Measurements from ENCODE around the gene FAF2. TPM values are rescaled to one million over a fixed set of nuclear protein-coding genes. Genes with fewer than 3 reads are reported as not detected.

The FAF2 gene, protein sequence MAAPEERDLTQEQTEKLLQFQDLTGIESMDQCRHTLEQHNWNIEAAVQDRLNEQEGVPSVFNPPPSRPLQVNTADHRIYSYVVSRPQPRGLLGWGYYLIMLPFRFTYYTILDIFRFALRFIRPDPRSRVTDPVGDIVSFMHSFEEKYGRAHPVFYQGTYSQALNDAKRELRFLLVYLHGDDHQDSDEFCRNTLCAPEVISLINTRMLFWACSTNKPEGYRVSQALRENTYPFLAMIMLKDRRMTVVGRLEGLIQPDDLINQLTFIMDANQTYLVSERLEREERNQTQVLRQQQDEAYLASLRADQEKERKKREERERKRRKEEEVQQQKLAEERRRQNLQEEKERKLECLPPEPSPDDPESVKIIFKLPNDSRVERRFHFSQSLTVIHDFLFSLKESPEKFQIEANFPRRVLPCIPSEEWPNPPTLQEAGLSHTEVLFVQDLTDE
- total RNA-seq, result 34.8 and 40.9 TPM in 2 replicates

DNA sequence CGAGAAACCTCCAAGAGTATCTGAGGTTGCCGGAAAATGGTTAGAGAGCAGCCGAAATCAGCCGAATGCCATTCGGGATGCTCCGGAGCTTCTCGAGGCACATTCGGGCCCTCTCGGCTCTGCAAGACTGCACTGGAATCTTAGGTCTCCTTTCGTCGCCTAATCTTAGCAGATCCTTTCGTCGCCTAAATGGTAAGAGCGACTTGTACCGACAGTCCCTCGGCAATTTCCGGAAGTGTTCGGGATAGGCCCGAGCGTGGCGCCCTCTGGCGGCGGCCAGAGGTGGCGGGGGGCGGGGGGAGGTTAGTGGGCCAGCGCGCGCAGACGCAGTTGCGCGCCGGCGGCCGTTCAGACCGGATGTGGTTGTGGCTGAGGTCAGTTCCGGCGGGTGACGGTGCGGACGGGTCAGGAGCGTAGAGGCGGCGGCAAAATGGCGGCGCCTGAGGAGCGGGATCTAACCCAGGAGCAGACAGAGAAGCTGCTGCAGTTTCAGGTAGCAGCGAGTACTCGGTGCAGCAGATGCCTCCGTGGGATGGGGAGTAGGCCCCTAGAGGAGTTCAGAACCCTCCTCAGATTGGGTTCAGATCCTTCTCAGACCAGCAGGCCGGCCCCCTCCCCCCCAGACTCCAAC lies at the start of gene FAF2:
FAF2 (plus strand) TSS at position 408 of the 631 bp plus-strand sequence; CDS start at position 431, 23 bp downstream.

GRCh38 chr5:176415952-176416924 lies 31.9 kb upstream of the FAF2 start, which contains the start of gene CLTB:
CLTB (minus strand) TSS chr5:176416539; CDS start chr5:176416363, 176 bp downstream.

GRCh38 chr5:176536902-176537553 lies 88.8 kb downstream of the FAF2 start, which contains the start of gene RNF44:
RNF44 (minus strand) TSS chr5:176537402; CDS start chr5:176532472, 4,930 bp downstream.

GRCh38 chr5:176548967-176549444 lies 100.8 kb downstream of the FAF2 start, which contains the start of gene CDHR2:
CDHR2 (plus strand) TSS chr5:176549342; CDS start chr5:176565353, 16,011 bp downstream.

Other genes starting within 250 kb of the FAF2 start
- 6.4 and 9.3 TPM in 2 replicates for gene SIMC1, start 210.0 kb upstream of the FAF2 start, total RNA-seq
- 60.7 and 76.7 TPM in 2 replicates for gene KIAA1191, start 86.6 kb upstream of the FAF2 start, total RNA-seq
- 3.0 and 3.2 TPM in 2 replicates for gene ARL10, start 82.9 kb upstream of the FAF2 start, total RNA-seq
- gene NOP16, start 59.8 kb upstream of the FAF2 start, total RNA-seq, result 7.1 and 14.5 TPM in 2 replicates
- gene HIGD2A, start 59.6 kb upstream of the FAF2 start, total RNA-seq, result 128 and 157 TPM in 2 replicates
- 97.5 and 140 TPM in 2 replicates for gene CLTB, start 31.8 kb upstream of the FAF2 start, total RNA-seq
- 7.2 and 7.7 TPM in 2 replicates for gene RNF44, start 89.0 kb downstream of the FAF2 start, total RNA-seq
- not detected in 2 replicates for gene CDHR2, start 101.0 kb downstream of the FAF2 start, total RNA-seq
- gene GPRIN1, start 161.8 kb downstream of the FAF2 start, total RNA-seq, result 1.8 and 1.9 TPM in 2 replicates
- not detected in 2 replicates for gene SNCB, start 182.1 kb downstream of the FAF2 start, total RNA-seq
- gene EIF4E1B, start 182.3 kb downstream of the FAF2 start, total RNA-seq, result not detected in 2 replicates
- gene TSPAN17, start 199.1 kb downstream of the FAF2 start, total RNA-seq, result 28.1 and 39.4 TPM in 2 replicates